Fibroblast of pulmonary artery (primary cell): ENCODE data around the gene NEDD9.
A peak's percentile ranks its signal among the peaks of the same experiment; 100 is the strongest.

ENCODE experiments used
- DNase-seq: peaks from one replicate; pipeline ENCODE4 v3.0.0-alpha.2; 2010; ENCODE audit warnings: low read depth
- H3K4me3 ChIP-seq: replicated peaks from 2 replicates; pipeline ENCODE4 v1.5.1; 2011; ENCODE audit warnings: low read depth, mild to moderate bottlenecking, control low read depth, low read length, moderate library complexity
- CTCF ChIP-seq: IDR thresholded peaks from 2 replicates; pipeline ENCODE4 v1.5.1; 2011; ENCODE audit warnings: mild to moderate bottlenecking, control low read depth, low read length, inconsistent platforms; ENCODE audit errors: missing control alignments

NEDD9 gene

GRCh38 chr6:11236076-11236750 is 3.7 kb upstream of the NEDD9 start:
- no peak for DNase-seq
- no peak overlapping the region for H3K4me3 ChIP-seq
- no peak for TF ChIP-seq CTCF

GRCh38 chr6:11235062-11235461 is 2.6 kb upstream of the NEDD9 start:
- TF ChIP-seq CTCF = no peak
- H3K4me3 ChIP-seq = no peak overlapping the region
- no peak for DNase-seq

- DNase-seq = no peak
- no peak overlapping the region for H3K4me3 ChIP-seq
- no peak for TF ChIP-seq CTCF
Observed at GRCh38 chr6:11233673-11234573, 1.5 kb upstream of the NEDD9 start.

- TF ChIP-seq CTCF = no peak
- no peak for DNase-seq
- peak overlapping the region; percentile 79 for H3K4me3 ChIP-seq
Observed at GRCh38 chr6:11232770-11233626, 530 bp upstream of the NEDD9 start.

- DNase-seq = peak; percentile 78
- peak overlapping the region; percentile 79 for H3K4me3 ChIP-seq
- TF ChIP-seq CTCF = no peak
Observed at GRCh38 chr6:11231564-11232192, 790 bp downstream of the NEDD9 start.

GRCh38 chr6:11231108-11231463 is 1.4 kb downstream of the NEDD9 start:
- peak overlapping the region; percentile 79 for H3K4me3 ChIP-seq
- no peak for DNase-seq
- no peak for TF ChIP-seq CTCF
